ENCODE measurements around the gene GALNT3.

The GALNT3 gene

DNA sequence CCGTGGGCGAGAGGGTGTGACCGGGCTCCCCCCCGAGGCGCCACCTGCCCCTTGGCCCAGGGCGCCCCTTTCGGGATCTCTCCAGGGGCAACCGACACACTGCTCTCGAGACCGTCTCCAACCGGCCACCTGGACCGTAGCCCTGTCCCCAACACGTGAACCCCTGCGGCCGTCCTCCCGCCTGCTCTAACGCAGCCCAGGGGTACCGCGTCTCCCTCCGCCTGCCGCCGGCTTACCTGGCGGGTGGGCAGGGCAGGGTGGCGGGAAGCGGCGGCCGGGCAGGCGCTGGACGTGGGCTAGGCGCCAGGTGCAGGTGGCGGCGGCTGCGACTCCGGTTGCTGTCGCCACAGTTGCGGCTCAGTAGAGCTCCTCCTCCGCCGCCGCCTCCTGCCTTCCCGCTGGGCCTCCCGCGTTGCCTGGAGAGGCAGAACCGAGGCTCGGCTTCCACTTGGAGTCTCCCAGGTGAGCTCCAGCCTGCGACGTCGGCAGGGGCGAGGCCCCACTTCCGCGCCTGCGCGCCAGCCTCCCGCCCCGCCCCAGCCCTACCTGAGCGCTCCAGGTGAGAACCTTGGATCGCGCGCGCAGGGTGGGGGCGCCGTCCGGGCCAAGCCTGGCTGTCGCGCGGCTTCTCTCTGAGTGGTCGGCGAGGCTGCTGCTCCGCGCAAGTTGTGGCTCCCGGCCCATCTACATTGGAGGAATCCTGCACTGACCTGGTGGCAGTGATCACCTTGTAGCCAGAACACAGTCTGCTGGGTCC is at the start of gene GALNT3:
Gene GALNT3, minus strand, starts transcription at position 469 of the 757 bp plus-strand sequence. CDS start 23,547 bp downstream, outside the sequence.
- no peak for DNase-seq (ENCODE audit: low spot score)

DNA sequence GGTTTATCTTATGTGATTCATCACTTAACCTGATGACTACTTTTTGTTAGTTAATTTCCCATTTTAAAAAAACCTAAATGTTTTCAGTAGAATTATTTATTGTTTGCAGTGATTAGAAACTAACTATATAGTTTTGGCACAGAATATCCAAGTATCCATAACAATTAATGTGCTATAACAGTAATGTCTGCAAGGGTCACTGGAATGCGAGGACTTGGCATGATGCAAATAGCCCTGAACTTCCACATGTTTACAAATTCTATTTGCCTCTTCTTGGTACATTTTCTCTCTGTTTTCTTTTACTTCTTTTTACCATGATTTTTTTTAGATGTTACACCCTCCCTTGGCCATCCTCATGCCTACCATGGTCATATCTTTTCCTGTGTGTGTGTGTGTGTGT is 49.3 kb upstream of the GALNT3 start:
- DNase-seq (ENCODE audit: low spot score), result no peak

DNA sequence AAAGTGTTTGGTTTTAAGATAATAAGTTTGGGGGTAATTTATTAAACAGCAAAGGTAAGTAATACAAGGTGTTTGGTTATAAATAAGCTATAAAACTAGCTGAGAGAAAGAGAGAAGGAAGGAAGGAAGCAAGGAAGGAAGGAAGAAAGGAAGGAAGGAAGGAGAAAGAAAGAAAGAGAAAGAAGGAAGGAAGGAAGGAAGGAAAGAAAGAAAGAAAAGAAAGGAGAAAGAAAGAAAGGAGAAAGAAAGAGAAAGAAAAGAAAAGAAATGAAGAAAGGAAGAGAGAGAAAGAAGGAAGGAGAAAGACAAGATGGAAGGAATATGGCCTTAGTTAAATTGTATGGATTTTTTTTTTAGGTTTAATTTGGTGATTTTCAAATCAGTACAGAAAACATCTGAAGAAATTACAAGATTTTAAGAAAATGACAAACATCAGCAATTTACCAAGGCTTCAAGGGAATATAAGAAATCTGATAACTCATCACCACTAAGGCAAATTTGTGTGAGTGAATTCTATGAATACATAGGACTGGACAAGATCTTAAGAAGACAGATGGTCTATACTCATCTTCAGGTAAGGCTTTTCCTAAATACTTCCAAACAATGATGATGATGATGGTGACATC is 46.4 kb upstream of the GALNT3 start:
- no peak for DNase-seq (ENCODE audit: low spot score)

DNA sequence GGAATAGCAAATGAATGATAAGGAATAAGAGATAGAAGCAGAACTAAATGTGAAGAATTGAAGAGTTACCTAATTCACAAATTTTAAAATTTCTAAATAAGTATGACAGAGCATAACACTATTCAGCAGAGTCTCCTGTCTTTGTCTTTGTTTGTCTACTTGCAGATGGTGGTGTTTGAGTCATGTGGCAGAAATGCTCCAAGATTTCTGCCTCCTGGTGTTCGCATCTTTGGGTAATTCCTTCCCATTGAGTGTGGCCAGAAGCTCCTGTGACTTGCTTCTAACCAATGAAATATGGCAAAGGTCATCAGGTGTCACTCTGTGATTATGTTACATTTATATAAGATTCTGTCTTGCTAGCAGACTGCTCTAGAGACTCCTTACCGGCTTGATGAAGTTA is 45.6 kb upstream of the GALNT3 start:
- no peak for DNase-seq (ENCODE audit: low spot score)

DNA sequence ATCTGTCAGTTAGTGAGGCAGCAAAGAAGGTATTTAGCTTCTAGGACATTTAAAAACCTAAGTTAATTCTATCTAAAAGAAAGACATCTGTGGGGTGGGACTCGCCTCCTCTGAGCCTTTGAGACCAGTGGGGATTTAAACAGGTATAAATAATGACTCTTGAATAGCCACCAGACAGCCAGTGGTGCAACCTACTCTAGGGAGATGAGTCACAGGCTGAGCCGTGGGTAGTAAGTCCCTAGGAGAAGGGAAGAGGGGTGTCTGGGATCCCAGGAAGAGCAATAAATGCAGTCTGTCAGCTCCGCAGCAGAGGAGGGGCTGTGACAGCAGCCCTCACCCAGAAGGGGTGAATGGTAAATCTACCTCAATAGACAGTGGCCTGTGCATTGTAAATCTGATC is 43.1 kb upstream of the GALNT3 start:
- no peak for DNase-seq (ENCODE audit: low spot score)

DNA sequence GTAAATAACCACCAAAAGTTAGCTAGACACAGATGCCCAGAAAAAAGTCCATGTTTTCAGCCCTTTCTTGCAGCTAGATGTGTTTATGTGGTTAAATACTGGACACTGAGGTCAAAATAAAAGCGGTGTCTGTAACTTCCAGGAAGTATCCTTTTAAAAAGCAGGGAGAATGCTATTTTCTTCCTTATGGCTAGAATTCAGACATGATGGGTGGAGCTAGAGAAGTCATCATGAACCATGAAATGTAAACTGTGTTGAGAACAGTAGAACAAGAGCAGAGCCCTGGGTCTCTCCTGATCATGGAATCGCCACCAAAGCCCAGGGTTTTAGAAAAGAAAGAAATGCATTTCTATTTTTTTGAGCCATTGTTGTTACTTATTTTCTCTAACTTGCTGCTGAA is 41.3 kb upstream of the GALNT3 start:
- DNase-seq (ENCODE audit: low spot score), result no peak

DNA sequence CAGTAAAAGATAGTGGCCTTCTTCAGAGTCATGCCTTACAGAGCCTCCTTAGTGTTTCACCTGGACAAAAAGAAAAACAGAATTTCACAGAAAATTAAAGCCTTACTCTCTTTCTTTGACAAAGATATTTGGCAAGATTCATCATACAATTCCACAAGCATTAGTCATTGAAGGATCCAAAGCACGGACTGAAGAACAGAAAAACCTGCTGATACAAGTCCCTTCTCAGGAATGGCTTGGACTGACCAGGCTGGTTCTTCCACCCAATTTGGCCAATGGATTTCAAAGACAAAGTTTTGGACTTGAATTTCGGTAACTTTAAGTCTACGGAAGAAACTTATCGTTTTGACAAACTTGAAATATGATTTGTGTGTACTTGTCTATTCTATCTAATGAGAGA is 39.1 kb upstream of the GALNT3 start:
- no peak for DNase-seq (ENCODE audit: low spot score)

DNA sequence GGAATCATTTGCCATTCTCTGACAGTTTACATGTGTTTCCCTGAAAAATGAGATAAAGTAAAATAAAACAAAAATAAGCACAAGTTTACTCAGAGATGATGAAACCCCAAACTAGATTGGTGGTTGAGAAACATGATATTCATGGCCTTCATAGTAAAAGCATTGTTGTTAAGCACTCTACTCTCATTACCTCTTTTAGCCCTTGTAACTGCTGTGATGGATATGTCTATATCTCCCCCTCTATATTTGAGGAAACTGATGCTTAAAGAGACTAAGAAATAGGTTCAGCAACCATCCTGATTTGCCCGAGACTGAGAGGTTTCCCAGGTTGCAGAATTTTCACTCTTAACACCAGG is 33.9 kb upstream of the GALNT3 start:
- DNase-seq (ENCODE audit: low spot score), result no peak

DNA sequence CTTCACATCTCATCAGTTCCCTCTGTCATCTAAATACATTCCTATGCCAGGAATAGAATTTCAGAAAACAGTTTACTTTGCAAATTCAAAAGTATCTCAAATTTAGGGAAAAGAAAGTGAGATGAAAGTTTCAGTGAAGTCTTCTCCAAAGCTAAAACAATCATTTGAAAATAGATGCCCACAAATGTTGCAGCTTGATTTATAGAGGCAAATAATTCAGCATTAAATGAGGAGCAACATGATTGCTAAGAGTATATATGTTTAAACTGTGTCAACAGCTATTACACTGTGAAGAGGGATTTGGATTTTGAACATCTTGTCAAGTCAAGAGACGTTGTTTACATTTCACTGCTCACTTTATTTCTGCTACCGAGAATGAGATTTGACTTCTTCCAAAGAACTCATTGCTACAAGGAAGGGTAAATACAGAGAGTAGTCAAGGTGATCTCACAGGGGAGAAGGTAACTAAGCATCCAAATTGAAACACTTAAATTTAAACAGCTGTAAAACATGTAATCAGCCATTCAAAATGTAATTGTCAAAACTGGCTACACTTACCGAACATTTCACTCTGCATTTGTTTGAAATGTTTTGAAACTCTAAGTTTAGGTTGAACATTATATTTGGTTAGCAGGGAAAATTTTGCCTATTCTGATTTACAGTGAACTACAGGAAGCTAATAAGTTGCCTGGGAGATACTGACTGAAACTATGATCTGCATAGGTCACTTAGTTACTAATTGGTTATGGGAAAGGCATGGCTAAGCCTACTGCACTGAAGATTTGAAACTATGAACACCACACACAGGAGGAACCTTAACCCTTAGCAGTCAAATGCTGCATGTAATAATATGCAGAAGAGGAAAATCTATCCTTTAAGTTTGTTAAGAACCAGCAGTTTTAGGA is 33.2 kb upstream of the GALNT3 start:
- DNase-seq (ENCODE audit: low spot score), result no peak

DNA sequence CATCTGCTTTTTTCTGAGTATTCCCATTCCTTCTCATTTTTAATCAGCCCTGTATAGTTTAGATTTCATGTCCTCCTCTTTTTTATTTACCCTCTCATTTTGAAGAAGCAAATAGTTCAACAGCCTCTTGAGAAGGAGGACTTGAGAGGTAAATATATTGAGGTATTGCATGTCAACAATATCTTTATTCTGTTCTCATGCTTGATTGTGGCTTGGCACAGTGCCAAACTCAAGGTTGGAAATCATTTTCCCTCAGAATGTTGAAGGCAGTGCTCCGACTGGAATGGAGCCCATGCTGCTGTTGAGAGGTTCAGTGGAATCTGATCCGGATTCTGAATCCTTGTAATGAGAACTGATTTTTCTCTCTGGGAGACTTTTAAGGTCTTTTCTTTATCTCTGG is 31.0 kb upstream of the GALNT3 start:
- DNase-seq (ENCODE audit: low spot score), result no peak

DNA sequence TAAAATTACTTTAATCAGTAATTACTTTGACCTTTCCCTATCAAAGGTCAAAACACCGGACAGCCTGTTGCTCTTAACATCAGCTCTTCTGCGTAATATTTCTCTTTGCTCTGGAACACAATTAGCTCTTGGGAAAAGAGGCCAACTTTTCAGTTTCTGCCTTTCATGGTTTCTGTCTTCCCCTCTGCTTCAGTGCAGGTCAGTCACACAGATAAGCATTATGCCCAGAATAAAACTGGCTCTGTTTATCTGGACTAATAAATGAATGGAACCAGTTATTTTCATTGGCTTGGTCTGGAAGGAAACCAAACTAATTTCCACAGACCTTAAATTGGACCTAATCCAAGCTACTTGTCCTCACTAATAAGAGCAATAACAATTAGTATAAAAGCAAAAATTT is 26.2 kb upstream of the GALNT3 start:
- no peak for DNase-seq (ENCODE audit: low spot score)

DNA sequence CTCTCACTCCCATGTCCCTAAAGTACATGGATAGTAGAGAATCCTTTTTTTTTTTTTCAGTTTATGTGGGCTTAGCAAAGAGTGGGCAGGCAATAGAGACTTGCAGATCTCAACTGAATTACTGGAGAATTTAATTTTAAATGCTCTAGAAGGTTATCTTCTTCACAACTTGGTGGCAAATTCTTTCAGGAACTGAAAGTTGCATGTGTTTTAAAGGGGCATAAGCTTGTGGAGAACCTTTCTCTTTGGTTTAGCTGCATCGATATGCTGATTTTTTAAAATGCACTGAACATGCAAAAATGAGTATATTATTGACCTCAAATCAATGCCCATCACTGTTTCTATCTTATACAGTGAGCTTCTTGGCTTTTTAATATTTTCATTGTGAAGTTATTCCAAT is 24.9 kb upstream of the GALNT3 start:
- no peak for DNase-seq (ENCODE audit: low spot score)

DNA sequence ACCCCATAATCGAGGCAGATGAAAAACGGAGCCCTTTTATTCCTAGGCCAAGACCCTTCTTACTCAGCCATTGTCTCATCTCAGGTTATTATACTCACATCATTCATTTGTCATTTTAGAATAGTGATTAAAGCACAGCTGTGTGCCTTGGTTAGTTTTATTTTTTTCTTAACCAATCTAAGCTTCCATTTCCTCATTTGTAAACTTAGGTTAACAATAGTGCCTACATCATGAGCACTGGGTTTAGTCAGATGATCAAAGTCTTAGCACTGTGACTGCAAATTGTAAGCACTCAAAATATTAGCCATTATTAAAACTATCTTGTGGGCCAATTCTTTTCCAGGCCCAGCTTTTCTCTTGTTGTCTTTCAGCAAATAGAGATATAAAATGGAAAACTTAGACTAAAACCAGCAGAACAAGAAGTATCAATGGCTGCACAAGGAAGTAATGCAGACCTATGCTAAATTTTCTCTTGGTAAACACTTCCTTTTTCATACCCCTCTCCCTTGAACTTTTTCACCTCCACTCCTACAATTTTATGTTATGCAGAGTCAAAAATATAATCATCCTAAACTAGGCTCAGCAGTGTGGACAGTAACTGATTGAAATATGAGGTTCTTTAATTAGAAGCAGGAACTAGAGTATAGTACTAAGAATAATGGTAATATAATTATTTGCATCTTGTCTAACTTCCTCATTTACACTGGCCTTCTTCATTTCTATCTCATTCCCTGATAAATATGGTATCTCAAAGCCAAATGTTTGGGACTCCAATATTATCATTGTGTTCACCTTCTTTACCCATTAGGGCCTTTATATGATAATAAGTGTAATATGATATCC is 21.5 kb upstream of the GALNT3 start:
- no peak for DNase-seq (ENCODE audit: low spot score)

DNA sequence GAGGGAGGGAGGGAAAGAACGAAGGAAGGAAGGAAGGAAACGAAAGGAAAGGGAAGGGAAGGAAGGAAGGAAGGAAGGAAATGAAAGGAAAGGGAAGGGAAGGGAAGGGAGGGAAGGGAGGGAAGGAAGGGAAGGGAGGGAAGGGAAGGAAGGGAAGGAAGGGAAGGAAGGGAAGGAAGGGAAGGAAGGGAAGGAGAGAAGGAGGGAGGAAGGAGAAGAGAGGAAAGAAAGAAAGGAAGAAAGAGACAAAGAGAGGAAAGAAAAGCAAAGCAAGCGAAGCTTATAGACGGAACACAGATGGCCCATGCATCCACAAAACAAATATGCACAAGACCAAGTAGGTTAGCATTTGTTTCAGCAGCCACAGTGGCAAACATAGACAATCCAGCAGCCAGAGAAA is 20.4 kb upstream of the GALNT3 start:
- DNase-seq (ENCODE audit: low spot score), result no peak

DNA sequence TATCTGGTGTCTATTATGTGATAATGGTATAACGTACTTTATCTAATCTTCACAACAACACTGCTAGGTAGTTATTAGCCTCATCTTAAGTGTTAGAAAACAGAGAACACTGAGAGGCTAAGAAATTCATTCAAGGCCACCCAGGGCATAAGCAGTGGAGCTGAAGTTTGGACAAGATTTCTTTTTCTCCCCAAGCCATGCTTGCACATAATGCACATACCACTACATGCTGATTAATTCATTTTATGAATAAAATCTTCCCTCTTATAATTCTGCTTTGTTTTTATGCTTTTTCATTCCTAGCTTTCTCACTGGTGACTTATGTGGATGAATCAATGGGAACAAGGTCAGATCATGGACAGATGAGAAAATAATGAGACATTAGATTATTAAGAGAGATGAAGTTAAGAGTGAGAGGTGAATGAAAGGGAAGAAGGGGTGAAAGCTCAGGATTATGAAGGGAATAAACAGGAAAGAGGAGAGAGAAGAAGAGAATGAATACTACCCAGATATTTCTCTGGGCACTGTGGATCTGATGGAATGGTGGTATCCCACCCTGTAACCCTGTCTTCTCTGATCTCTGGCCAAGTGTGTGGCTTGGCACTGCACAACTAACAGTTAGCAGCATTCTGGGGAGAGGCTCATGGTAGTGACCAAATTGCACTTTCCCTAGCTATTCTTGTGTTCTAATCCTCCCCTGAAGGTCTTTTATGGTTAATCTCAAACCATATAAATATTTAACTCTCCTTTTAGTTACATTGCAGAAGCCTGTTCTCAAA is 17.7 kb upstream of the GALNT3 start:
- no peak for DNase-seq (ENCODE audit: low spot score)

DNA sequence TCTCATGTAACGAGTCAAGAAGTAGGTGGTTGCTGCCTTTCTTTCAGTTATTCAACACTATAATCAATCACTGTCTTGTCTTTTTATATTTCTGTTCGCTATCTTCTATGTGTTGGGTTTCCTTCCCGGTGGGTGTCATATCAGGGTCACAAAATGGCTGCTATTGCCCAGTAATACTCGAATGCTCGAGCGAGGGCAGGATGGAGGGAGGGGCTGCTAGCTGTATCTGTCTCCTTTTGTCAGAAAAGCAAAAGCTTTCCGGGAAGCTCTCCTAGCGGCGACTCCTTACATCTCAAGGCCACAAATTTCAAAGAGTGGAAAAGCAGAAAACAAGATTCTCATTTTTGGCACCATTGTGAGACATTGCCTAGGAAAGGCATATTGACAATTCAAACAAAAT is 16.4 kb upstream of the GALNT3 start:
- no peak for DNase-seq (ENCODE audit: low spot score)

DNA sequence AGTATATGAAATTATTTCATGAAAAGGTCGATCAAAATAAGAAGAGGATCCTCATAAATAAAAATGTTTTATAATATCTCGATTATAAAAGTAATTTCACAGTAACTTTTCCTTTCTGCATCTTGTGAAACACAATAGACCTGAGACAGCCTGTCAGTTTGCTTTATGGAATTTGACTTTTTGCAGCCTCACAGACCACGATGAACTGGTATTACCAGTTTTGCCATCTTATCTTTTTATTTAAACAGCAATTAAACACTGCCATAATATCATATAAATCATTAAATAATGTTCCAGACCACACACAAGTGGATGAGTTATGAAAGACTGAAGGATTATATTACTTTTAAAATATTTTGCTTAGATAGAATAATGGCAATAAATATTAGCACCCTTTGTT is 10.7 kb upstream of the GALNT3 start:
- no peak for DNase-seq (ENCODE audit: low spot score)

DNA sequence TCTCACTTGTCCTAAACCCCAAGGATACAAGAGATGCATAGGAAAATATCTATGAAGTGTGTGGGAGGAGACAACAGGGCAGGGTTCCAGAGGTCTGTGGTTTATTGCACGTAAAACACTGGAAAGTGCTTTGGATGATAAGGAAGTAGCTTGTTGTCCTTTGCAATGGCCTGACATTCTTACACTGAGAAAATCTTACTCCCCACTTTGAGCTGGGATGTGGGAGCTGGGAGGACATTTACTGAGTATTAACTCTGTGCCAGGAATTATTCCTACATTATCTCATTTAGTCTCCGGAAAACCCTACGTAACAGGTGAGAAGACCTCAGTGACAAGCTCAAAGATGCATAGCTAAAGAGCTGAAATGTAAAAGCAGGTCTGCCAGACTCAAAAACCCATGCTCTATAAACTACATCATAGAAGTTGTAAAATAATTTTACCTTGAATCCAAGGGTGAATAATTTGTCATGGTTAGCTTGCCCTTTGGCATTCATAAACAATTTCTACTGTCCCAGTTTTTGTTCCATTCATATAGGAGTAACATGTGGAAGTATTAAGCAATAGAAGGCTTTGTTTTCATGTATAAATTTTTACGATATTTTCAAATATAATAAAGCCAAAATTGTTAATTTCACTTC is 9.2 kb upstream of the GALNT3 start:
- no peak for DNase-seq (ENCODE audit: low spot score)

DNA sequence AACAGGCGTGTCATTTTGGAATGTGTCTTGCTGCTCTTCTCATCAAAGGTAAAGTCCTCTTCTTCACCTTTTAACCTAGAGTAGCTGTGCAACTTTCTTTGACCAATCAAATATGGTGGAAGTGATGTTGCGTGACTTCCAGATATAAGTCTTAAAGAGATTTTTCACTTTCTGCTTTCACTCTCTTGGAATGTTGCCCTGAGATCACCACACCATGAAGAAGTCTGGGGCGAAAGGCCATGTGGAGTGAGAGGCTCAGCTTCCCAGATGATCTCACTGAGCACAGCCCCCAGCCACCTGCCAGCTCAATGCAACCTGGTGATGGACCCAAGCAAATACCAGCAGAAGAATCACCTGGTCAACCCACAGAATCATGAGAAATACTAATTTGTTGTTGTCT is 7.1 kb upstream of the GALNT3 start:
- DNase-seq (ENCODE audit: low spot score), result no peak

DNA sequence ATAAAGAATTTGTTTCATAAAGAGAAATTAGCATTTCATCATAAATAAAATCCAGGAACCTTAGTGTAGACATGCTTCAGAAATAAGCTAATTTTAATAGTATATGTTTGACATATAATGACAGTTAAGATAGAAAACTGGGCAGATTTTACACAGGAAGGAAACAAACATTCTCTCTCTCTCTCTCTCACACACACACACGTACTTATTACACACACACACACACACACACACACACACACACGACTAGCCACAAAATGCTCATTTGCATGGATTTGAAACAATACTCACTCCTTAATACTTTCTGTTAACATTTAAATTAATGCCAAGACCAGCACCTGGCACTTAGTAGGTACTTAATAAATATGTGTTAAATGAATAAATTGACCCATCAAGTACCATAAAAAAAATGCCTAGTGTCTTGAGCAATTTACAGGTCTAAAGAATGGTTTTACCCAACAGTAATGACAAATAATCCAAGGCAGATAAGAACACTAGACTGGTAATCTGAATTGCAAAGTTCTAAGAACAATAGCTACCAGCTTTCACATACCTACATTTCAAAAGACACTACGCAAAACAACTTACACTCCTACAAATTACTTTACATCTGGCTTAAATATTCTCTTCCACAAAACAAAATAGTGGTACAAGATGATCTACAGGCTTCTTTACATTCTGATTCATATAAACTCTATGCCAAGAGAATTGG is 2.9 kb upstream of the GALNT3 start:
- DNase-seq (ENCODE audit: low spot score), result no peak

All from hematopoietic multipotent progenitor cell treated with erythropoietin and hydrocortisone succinate and interleukin-3 and kit ligand, for 17 days (in vitro differentiated cells).